ENCODE results near the gene RAB18. TPM values are rescaled to one million over a fixed set of nuclear protein-coding genes. Genes with fewer than 3 reads are reported as not detected.
"Not testable (repeated sequence)": the region's sequence is repeated elsewhere in the genome, so short reads cannot be mapped to it uniquely, and the experiment has no call there.

Gene RAB18
- total and polyA plus RNA-seq, 10 of the 15 experiments (the other 5 are each of a cell fraction or from before 2014, with no cell fraction given) = 13.4 to 98.8 (median 42.1) TPM

DNA sequence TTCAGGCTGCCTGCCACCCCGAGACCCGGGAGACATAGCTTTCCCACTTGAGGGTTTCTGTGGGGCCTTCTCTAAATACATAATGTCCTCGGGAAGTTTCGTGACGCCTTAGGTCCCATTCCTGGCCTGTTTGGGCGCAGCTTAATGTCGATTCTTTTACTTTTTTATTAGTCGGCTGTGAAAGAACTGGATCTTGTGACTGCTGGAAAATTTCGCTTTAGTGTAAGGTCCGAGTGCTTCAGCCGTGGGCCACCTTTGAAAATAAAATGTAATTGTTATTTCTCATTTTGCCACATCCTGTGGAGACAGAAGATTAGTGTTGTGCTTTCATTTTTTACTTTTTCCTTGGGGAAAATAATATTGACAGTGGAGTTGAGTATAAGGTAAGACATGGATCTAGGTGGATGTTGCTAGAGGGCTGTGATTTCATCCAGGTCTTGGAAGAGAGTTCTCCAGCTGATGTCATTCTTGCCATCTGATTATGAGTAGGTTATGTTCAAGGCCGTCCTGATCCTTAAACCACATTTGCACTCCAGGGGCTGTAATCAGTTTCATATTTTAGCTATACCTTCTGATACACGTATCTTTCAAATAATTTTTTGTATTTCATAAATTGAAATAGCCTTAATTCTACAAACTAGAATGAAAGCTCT lies 830 bp downstream of the RAB18 start:
- Histone ChIP-seq H3K4me3 (peak overlapping the region; percentile 83), H3K4me1 (ENCODE audit: control insufficient read depth, insufficient read depth, low read length) (peaks cover 3% of the 10 kb centered on the region; the same call in 1 of the 2 replicates)
- WGBS (ENCODE audit: insufficient coverage, insufficient replicate concordance, low lambda C conversion rate, missing lambda C conversion rate) = 0% methylated on average over 13 of the region's 13 CpGs

GRCh38 chr10:27505537-27505936 lies 1.4 kb downstream of the RAB18 start:
- DNase-seq (ENCODE audit: low read depth, low spot score); H3K9me3 ChIP-seq (replicated peaks; ENCODE audit: control insufficient read depth, insufficient read depth, low read length); RAD21 ChIA-PET (ENCODE audit: unreplicated experiment); H3K27ac ChIP-seq (ENCODE audit: control insufficient read depth, insufficient read depth); ATAC-seq; H2AFZ ChIP-seq (ENCODE audit: control insufficient read depth, low read depth, low read length); BruUV-seq (replicated peaks); H4K20me1 ChIP-seq (ENCODE audit: control insufficient read depth, insufficient read depth); H3K36me3 ChIP-seq (ENCODE audit: control insufficient read depth in 2 of 2, insufficient read depth in 2 of 2, low read length in 1 of 2); H3K27me3 ChIP-seq (replicated peaks in 1 of 2; ENCODE audit: control insufficient read depth in 2 of 2, insufficient read depth in 2 of 2, low read length in 1 of 2); H3K4me1 ChIP-seq (ENCODE audit: control insufficient read depth, insufficient read depth, low read length); FAIRE-seq: not testable (repeated sequence)
- TF ChIP-seq NR2F1 (conservative IDR thresholded peaks at IDR 0.05) = peak; percentile 29; the same call in 1 of the 2 replicates
- TF ChIP-seq, protein P1, sequence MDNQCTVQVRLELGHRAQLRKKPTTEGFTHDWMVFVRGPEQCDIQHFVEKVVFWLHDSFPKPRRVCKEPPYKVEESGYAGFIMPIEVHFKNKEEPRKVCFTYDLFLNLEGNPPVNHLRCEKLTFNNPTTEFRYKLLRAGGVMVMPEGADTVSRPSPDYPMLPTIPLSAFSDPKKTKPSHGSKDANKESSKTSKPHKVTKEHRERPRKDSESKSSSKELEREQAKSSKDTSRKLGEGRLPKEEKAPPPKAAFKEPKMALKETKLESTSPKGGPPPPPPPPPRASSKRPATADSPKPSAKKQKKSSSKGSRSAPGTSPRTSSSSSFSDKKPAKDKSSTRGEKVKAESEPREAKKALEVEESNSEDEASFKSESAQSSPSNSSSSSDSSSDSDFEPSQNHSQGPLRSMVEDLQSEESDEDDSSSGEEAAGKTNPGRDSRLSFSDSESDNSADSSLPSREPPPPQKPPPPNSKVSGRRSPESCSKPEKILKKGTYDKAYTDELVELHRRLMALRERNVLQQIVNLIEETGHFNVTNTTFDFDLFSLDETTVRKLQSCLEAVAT (IDR thresholded peaks at IDR 0.05) = peak; percentile 70
- Histone ChIP-seq H3K4me3 (0 out of 2 replicates have a peak overlapping the region, but pooled peaks have one; percentile 34), H3K4me2 (ENCODE audit: control insufficient read depth, insufficient read depth) (peak overlapping the region; percentile 80; the same call in 1 of the 2 replicates), H3K9ac (ENCODE audit: control insufficient read depth, insufficient read depth, low read length) (peak overlapping the region; percentile 83), H3K79me2 (ENCODE audit: control insufficient read depth, insufficient read depth, low read length) (peaks cover 54% of the 10 kb centered on the region)
- intact Hi-C loops (cut with micrococcal nuclease; ENCODE audit: unreplicated experiment) = loop anchor here (5.0 kb wide), 1 partner anchor 348 kb away; the partner anchor contains the start of gene MASTL
- 89% methylated on average over 15 of the region's 15 CpGs for WGBS (ENCODE audit: insufficient coverage, insufficient replicate concordance, low lambda C conversion rate, missing lambda C conversion rate)
- ChIA-PET CTCF (interaction anchor here (0.7 to 2.0 kb wide), 4 partner anchors 8 to 150 kb away, joined by 3 to 9 read pairs (median 4); no protein-coding TSS in a partner anchor), SMC1A (ENCODE audit: uncharacterized antibody, unreplicated experiment) (interaction anchor here (0.7 to 2.1 kb wide), 3 partner anchors 8 to 31 kb away, joined by 3 to 7 read pairs (median 4); no protein-coding TSS in a partner anchor), POLR2A (interaction anchor here (0.5 to 2.2 kb wide), 2 partner anchors 8 to 1049 kb away, joined by 3 to 7 read pairs; no protein-coding TSS in a partner anchor)
- in situ Hi-C loops (cut with MboI) = loop anchor here (10.0 kb wide), 1 partner anchor 261 kb away; the partner anchor contains the start of gene ACBD5

More for the DNA sequence above, 830 bp downstream of the RAB18 start:
- Histone ChIP-seq H2AFZ (ENCODE audit: control insufficient read depth, low read depth, low read length) (peak overlapping the region; percentile 75), H3K79me2 (ENCODE audit: control insufficient read depth, insufficient read depth, low read length) (peaks cover 54% of the 10 kb centered on the region), H4K20me1 (ENCODE audit: control insufficient read depth, insufficient read depth) (no peaks in the 10 kb centered on the region), H3K36me3 (ENCODE audit: control insufficient read depth in 2 of 2, insufficient read depth in 2 of 2, low read length in 1 of 2) (peaks cover 0 to 5% of the 10 kb centered on the region in 2 experiments; a peak in 1 of 4 replicates), H3K27me3 (replicated peaks in 1 of 2; ENCODE audit: control insufficient read depth in 2 of 2, insufficient read depth in 2 of 2, low read length in 1 of 2) (no peaks in the 10 kb centered on the region), H3K4me2 (ENCODE audit: control insufficient read depth, insufficient read depth) (peak overlapping the region; percentile 80), H3K9me3 (replicated peaks; ENCODE audit: control insufficient read depth, insufficient read depth, low read length) (no peaks in the 10 kb centered on the region; the same call in 2 of the 3 replicates), H3K9ac (ENCODE audit: control insufficient read depth, insufficient read depth, low read length) (peak overlapping the region; percentile 83), H3K27ac (ENCODE audit: control insufficient read depth, insufficient read depth) (peak overlapping the region; percentile 74)
- BruUV-seq (replicated peaks) = no TSS peak
- intact Hi-C loops (cut with micrococcal nuclease; ENCODE audit: unreplicated experiment) (loop anchor here (5.0 kb wide), 2 partner anchors 263 to 348 kb away; partner anchors contain the start of genes ACBD5 and MASTL), in situ Hi-C loops (cut with MboI) (loop anchor here (10.0 kb wide), 1 partner anchor 260 kb away; the partner anchor contains the start of gene ACBD5)
- SMC1A ChIA-PET (ENCODE audit: uncharacterized antibody, unreplicated experiment) = interaction anchor here (0.6 to 2.1 kb wide), 5 partner anchors 9 to 1018 kb away, joined by 3 to 7 read pairs (median 3); no protein-coding TSS in a partner anchor
- POLR2A ChIA-PET = interaction anchor here (1.2 to 2.2 kb wide), 3 partner anchors 9 to 351 kb away, joined by 3 to 8 read pairs (median 7); partner anchors contain the start of gene YME1L1
- CTCF ChIA-PET = interaction anchor here (0.7 to 2.0 kb wide), 5 partner anchors 9 to 150 kb away, joined by 3 to 9 read pairs (median 4); no protein-coding TSS in a partner anchor
- FAIRE-seq (no peak), ATAC-seq (no peak), DNase-seq (ENCODE audit: low read depth, low spot score) (no peak)
- TF ChIP-seq ZBED1 (IDR thresholded peaks at IDR 0.05; ENCODE audit: borderline replicate concordance) (no peak), SREBF1 (IDR thresholded peaks at IDR 0.05; ENCODE audit: low read length) (no peak), CHD1 (IDR thresholded peaks at IDR 0.05; ENCODE audit: low read depth, low read length) (no peak)
- RAD21 ChIA-PET (ENCODE audit: unreplicated experiment) = interaction anchor here (0.9 kb wide), 1 partner anchor 14 kb away, joined by 3 read pairs; no protein-coding TSS in a partner anchor

Data from GM12878 (cell line).